Adipose tissue (tissue), 3 donors: ENCODE results near the gene CLEC16A. TPM values are rescaled to one million over a fixed set of nuclear protein-coding genes. Genes with fewer than 3 reads are reported as not detected.
"Not testable (repeated sequence)": the region's sequence is repeated elsewhere in the genome, so short reads cannot be mapped to it uniquely, and the experiment has no call there.

Source experiments
- H3K27ac ChIP-seq: one replicate; pipeline ENCODE4 v1.5.1; 2013; ENCODE audit warnings: low read depth, low read length
- WGBS, 3 donors: extraction: QIAGEN DNeasy Blood & Tissue Kit; methylation state at CpG; one replicate each; pipeline ENCODE4 v1.1.7; 2013; 5-methylcytosine and 5-hydroxymethylcytosine counted together
- polyA plus RNA-seq, 3 donors: library from polyadenylated mRNA; stranded (reverse); fragments of 200-250 nt; gene quantifications; one replicate each; pipeline ENCODE4 v1.2.3, GENCODE V29; 2013
- donor health status: healthy with polysubstance abuse.
- donor health status: Bipolar disorder and iron deficiency.
- donor health status: healthy.

CLEC16A gene
- polyA plus RNA-seq, 3 donors = 4.9 to 10.9 (median 7.9) TPM

GRCh38 chr16:10954903-10955302, 10.5 kb downstream of the CLEC16A start:
- WGBS, 3 donors = 78 to 91% (median 88%) methylated on average over 7 of the region's 7 CpGs
- H3K27ac ChIP-seq = no peak overlapping the region

DNA sequence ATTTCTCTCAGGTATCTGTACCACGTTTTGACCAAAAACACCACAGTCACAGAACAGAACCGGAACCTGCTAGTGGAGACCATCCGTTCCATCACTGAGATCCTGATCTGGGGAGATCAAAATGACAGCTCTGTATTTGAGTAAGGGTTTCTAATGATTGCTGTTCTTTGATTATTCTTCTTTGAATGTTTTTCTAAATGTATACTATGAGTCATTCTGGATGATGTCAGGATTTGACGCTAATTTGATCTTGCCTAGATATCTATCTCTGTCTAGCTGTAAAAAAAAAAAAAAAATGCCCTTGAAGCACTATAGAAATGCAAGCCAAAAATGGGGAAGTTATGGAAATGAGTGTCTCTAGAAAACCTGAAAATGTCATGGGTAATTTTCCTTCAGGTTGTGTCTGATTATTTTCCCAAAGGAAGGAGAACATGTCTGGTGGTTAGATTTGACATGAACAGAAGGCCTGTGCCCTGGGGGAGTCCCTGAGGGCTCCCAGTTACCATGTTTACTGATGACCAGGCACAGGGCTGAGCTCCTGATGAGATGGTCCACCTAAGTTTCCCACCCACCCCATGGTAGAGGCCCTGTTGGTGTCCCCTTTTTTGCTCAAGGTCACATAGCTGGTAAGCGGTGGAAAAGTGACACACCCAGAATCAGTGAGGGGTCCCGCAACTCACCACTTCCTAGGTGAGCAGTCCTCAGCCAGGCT, 13.6 kb downstream of the CLEC16A start:
- WGBS, 3 donors = 77 to 85% (median 80%) methylated on average over 6 of the region's 6 CpGs
- H3K27ac ChIP-seq = no peak overlapping the region

- WGBS, 3 donors = 92 to 94% (median 92%) methylated on average over 5 of the region's 5 CpGs
- H3K27ac ChIP-seq = no peak overlapping the region
Measured at GRCh38 chr16:10959161-10959560, 14.8 kb downstream of the CLEC16A start.

- WGBS, 3 donors = 77 to 82% (median 79%) methylated on average over 7 of the region's 7 CpGs
- H3K27ac ChIP-seq = no peak overlapping the region
Measured at GRCh38 chr16:10961231-10961630, 16.9 kb downstream of the CLEC16A start.

- H3K27ac ChIP-seq = no peak overlapping the region
- WGBS, 3 donors = 26 to 40% (median 40%) methylated on average over 20 of the region's 20 CpGs
Measured at GRCh38 chr16:10964039-10964890, 19.9 kb downstream of the CLEC16A start.

DNA sequence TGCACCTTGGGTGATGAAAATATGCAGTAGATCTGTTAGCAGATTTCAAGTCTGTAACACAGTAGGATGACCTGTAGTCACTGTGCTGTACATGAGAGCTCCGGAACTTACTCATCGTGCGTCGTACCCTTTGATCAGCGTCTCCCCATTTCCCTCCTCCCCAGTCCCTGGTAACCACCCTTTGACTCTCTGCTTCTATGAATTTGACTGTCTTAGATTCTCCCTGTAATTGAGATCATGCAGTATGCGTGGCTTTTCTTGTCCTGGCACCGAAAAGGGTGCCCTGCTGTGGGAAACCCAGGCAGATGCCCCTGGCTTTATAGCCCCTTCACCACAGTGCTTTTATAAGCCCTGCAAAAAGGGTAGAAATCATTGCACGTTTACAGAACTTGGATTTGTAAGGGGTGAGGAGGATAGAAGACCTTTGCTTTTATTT, 20.5 kb downstream of the CLEC16A start:
- 88 to 94% (median 92%) methylated on average over 8 of the region's 8 CpGs for WGBS, 3 donors
- H3K27ac ChIP-seq = no peak overlapping the region

- WGBS, 3 donors = 83 to 89% (median 86%) methylated on average over 6 of the region's 6 CpGs
- no peak overlapping the region for H3K27ac ChIP-seq
Measured at GRCh38 chr16:10965440-10966061, 21.2 kb downstream of the CLEC16A start.

- WGBS, 3 donors = 62 to 82% (median 74%) methylated on average over 5 of the region's 5 CpGs
- H3K27ac ChIP-seq = no peak overlapping the region
Measured at GRCh38 chr16:10966129-10966528, 21.8 kb downstream of the CLEC16A start.

DNA sequence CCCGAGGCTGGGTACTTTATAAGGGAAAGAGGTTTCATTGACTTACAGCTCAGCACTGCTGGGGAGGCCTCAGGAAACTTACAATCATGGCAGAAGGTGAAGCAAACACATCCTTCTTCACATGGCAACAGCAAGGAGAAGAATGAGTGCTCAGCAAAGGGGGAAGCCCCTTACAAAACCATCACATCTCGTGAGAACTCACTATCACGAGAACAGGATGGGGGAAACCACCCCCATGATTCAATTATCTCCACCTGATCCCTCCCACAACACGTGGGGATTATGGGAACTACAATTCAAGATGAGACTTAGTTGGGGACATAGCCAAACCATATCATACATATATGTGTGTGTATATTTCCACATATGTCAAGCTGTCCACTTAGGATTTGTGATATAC, 22.2 kb downstream of the CLEC16A start:
- WGBS, 3 donors = 47 to 70% (median 57%) methylated on average over 4 of the region's 4 CpGs
- not testable (repeated sequence) for H3K27ac ChIP-seq

GRCh38 chr16:10967986-10968385, 23.6 kb downstream of the CLEC16A start:
- H3K27ac ChIP-seq = no peak overlapping the region
- 52 to 92% (median 65%) methylated on average over 5 of the region's 5 CpGs for WGBS, 3 donors

DNA sequence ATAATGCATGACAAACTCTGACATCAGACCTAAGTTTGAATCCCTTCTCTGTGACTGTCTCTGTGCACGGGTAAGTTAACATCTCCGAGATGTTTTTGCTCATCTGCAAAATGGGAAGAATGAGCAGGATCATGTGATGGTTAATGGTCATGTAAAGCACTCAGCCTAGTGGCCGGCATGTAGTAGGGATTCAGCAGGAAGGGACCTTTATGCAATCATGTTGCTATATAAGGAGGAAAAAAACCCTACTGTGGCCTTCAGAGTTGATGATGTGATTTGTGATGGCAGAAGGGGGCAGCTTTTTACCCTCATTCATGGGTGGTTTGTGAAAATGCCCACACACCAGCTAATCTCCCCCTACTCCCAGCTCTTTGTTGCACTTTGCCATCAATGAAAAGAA, 24.1 kb downstream of the CLEC16A start:
- 76 to 85% (median 79%) methylated on average over 3 of the region's 3 CpGs for WGBS, 3 donors
- no peak overlapping the region for H3K27ac ChIP-seq

DNA sequence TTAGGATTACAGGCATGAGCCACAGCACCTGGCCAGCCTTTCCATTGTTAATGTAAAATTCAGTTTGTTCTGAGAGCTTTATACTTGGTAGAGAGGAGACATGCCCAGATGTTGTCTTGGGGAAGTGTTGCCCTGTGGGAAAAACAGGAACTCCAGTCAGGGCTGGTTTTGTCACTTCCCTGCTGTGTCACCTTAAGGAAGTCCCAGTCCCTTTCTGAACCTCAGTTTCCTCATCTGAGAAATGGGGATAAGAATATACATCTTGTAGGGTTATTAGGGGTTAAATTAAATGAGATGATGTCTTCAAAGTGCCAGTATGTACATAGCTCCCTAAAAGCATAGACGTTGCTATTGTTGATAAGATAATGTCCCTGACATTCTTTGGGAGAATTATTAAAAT, 25.3 kb downstream of the CLEC16A start:
- H3K27ac ChIP-seq = no peak overlapping the region

GRCh38 chr16:10970065-10970464, 25.7 kb downstream of the CLEC16A start:
- no peak overlapping the region for H3K27ac ChIP-seq
- WGBS, 3 donors = 88 to 93% (median 92%) methylated on average over 2 of the region's 2 CpGs

More for the DNA sequence above, 25.3 kb downstream of the CLEC16A start:
- 16 to 82% (median 72%) methylated on average over 1 of the region's 1 CpG for WGBS, 3 donors

GRCh38 chr16:10971560-10971961, 27.2 kb downstream of the CLEC16A start:
- H3K27ac ChIP-seq = no peak overlapping the region
- WGBS, 3 donors = 35 to 46% (median 46%) methylated on average over 3 of the region's 3 CpGs

GRCh38 chr16:10972108-10972818, 27.9 kb downstream of the CLEC16A start:
- H3K27ac ChIP-seq = no peak overlapping the region
- 57 to 58% (median 57%) methylated on average over 4 of the region's 4 CpGs for WGBS, 3 donors

GRCh38 chr16:10972819-10973464, 28.6 kb downstream of the CLEC16A start:
- no peak overlapping the region for H3K27ac ChIP-seq
- WGBS, 3 donors = 89 to 91% (median 90%) methylated on average over 12 of the region's 12 CpGs

GRCh38 chr16:10976634-10977033, 32.3 kb downstream of the CLEC16A start:
- no peak overlapping the region for H3K27ac ChIP-seq
- 80 to 85% (median 83%) methylated on average over 3 of the region's 3 CpGs for WGBS, 3 donors

DNA sequence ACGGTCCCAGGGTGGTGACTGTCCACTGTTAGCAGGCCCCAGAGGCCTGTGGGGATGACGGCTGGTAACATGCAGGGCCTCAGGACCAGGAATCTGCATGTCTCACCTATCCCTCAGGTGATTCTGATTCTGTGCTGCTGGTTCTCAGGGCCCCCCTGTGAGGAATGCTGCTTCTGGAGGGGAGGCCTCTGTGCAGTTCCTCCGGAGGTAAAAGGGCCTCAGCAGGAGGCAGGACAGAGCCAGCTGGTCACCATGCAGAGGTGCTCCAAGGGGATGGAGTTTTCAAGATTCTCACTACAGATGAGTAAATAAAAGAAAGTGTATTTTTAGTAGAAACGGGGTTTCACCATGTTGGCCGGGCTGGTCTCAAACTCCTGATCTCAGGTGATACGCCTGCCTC, 33.8 kb downstream of the CLEC16A start:
- WGBS, 3 donors = 91 to 96% (median 95%) methylated on average over 6 of the region's 6 CpGs
- no peak overlapping the region for H3K27ac ChIP-seq
